Activated CD4-positive, alpha-beta T cell treated with anti-CD3 and anti-CD28 coated beads, Interleukin-2, Interleukin-4, amounts not matched to agents 100 ng/mL and 50 ng/mL, durations not matched to agents 16 hours and 8 hours (primary cell): ENCODE data around the gene ARHGEF11.

ENCODE experiments used
- DNase-seq: peaks from one replicate; pipeline ENCODE4 v3.0.0-alpha.2; 2020; ENCODE audit warnings: low spot score

ARHGEF11 gene

DNA sequence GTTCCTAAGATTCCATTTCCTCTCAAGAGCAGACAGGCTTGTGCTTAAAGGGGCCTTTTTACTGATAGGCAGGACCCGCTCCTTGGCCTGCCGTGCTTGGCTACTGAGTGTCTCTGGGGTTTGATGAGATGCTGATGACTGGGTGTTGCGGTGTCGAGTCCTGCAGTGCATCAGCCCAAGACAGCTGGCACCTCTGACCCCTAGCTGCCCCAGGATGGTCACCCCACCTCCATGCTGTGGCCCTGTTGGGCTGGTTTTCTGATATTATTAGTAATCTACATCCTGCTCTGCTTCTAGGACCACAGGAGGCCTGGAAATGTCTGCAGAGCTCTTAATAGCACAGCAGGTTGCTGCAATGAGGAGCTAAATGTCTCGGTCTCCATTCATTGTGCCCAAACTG lies 96.4 kb downstream of the ARHGEF11 start:
- DNase-seq = no peak

DNA sequence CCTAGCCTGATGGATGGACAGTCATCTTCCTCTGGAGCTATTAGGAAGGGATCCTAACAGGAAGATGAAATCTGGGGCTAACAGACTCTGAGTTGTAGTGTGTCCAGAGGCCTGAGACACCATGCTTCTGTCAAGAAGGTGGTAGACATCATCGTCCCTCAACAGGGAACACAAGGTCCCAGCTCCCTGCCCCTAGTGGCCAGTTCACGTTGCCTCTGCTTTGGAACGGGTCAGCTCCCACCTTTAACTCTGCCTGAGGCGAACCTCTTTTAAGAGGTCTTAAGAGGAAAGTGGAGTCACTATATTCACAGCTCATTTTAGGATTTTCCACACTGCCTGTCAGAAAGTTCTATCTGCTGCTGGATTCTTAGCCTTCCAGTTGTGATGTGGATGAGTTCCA lies 96.8 kb downstream of the ARHGEF11 start:
- no peak for DNase-seq

DNA sequence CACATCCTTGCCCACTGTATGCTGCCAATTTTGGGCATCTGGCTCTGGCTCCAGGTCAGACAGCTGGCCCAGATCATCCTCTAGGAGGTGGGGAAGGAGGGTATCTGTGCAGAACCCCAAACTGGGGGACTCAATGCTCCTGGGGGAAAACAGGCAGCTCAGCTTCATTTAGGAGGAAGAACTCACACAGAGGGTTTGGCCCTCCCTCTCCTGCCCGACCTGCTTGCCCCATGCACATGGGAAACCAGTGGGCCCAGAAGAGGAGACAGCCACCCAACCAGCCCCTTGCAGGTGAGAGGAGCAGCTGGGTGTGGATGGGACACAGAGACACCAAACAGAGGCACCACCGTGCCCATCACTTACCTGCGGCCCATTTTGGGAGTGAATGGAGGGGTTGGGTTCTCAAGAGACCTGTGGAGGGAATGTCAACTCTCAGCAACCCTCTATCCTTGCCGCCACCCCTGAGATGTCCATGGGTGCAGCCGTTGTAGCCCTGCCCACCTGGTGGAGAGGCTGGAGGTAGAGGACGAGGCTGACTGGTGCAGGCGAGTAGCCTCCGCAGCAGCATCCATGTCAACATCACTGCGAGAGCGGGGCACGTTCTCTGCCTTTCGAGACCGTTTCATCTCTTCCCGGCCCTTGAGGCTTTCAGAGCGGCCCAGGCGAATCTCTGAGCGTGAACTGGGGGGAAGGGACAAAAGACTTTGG lies 97.6 kb downstream of the ARHGEF11 start:
- no peak for DNase-seq

DNA sequence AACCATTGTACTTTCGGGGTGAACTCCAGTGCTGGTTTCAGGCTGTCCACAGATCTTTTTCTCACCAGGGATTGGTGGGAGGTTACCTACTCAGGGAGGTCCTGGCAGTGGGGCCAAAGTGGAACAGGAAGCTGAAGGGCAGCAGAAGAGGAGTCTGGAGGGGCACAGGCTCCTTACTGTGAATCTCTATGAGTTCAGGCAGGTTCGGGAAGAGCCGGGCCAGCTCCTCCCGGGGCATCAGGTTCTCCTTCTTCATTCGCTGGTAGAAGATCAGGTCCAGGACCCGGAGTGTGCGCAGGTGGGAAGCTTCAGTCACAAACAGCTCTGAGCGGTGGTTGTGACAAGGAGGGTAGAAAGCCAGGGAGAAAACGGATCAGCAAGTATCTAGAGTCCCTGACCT lies 98.4 kb downstream of the ARHGEF11 start:
- DNase-seq = no peak

DNA sequence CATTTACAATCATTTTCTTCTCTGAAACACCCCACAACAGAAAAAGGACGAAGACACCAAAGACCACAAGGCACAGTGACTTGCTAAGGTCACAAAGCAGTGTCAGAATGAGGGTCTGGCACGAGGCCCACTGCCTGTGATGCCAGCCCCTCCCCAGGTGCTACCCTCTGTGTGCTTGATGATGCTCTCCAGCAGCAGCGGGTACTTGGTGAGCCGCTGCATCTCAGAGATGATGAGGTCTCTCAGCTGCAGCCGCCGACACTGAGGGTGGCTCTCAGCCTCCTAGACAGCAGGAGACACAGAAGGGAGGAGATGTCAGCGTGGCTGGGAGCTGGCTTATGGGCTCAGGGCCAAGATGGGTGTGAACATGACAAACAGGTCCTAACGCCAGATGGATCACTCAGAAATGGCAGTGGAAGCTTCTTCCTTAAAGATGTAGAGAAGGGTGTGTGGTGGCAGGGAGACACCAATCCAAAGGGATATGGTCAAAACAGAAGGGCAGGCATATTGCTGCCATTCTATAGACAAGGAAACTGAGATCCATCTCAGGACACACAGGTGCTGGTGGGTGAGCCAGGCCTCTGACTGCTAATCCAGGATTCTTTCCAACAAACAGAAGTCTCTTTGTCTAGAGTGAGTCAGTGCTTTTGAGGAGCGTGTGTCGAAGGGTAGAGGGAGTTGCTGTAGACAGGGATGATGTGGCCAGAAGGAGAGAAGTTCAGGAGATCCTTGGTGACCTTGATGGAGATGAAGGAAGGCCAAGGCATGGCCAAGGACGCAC lies 99.5 kb downstream of the ARHGEF11 start:
- DNase-seq = no peak

DNA sequence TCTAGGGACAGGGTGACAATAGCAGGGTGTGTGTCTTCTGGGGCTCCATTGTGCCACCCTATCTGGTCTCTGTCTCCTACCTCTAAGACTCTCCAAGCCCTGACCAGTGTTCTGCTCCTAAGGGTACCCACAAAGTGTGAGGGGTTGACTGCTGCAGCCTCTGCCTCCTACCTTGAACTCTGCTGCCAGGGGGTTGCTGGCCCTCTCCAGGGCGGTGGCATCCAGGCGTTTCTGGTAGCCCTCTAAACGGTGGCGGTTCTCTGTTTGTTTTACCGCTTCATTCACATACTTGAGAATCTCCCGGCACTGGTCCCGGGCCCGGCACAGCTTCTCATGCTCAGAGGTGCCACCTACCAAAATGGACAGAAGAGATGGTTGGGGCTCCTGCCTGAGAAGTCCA lies 100.7 kb downstream of the ARHGEF11 start:
- no peak for DNase-seq

- no peak for DNase-seq
These were observed 101.3 kb downstream of the ARHGEF11 start for GRCh38 chr1:156944268-156944667.

DNA sequence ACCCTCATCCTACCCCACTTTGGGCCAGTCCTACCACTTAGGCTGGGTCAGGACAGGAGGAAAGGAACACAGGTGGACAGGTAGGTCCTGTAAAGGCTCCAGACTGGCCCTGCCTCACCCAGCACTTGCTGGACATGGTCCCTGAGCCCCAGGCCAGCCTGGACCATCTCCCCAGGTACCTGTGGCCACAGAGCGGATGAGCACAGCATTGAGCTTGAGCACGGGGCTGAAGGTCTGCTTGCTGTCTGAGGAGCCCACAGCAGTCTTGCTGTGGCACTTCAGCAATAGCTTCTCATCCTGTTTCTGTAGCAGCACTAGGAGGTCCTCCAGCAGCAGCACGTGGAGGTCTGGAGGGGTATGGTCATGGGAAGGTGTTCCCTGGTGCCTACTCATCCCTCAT lies 101.8 kb downstream of the ARHGEF11 start:
- DNase-seq = no peak

- no peak for DNase-seq
These were observed 103.0 kb downstream of the ARHGEF11 start for GRCh38 chr1:156942576-156942975.

GRCh38 chr1:156942176-156942575 lies 103.4 kb downstream of the ARHGEF11 start:
- no peak for DNase-seq

GRCh38 chr1:156941675-156942074 lies 103.9 kb downstream of the ARHGEF11 start:
- DNase-seq = no peak

DNA sequence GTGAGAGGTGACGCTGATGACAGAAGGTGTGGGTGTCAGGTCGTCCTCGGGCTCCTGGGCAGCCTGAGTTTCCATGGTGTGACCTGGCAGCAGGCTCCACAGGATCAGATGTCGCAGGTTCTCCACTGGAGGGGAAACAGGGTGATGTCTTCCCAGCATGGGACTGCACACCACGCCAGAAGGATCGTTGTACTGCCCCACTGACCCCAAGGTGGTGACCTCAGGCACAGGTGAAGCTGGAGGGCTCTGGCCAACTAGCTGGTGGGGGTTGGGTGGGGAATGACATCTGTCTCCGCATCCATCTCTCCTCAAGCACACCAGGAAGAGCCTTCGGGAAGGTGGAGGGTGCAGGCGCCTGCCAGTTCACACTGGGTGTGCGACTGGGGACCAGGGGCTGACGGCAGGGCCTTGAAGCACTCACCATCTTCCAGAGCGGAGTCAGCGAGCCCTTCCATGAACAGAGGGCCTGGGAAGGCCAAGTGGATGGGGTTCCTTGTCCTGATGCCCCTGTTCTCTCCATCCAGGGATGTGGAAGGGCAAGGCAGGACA lies 105.7 kb downstream of the ARHGEF11 start:
- no peak for DNase-seq

- DNase-seq = no peak
These were observed 106.7 kb downstream of the ARHGEF11 start for GRCh38 chr1:156938813-156939212.

DNA sequence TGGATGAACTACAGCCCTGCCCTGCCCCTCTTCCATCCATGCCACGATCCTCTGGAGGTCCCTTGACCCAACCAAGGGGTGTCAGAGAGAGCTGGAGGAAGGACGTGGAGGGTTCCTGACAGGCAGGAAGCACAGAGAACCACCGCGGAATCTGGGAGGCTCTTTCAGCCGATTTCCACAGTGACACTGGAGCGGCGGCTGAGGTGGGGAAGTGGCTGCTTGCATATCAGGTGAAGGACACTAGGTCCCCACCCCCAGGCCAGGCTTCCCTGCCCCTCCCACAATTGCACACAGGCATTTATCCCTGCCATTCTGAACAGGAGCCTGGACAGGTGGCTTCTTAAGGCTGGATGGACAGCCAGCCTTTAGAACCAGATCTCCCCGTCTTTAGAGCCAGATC lies 107.7 kb downstream of the ARHGEF11 start:
- no peak for DNase-seq

GRCh38 chr1:156936721-156937220 lies 108.8 kb downstream of the ARHGEF11 start:
- DNase-seq = no peak

DNA sequence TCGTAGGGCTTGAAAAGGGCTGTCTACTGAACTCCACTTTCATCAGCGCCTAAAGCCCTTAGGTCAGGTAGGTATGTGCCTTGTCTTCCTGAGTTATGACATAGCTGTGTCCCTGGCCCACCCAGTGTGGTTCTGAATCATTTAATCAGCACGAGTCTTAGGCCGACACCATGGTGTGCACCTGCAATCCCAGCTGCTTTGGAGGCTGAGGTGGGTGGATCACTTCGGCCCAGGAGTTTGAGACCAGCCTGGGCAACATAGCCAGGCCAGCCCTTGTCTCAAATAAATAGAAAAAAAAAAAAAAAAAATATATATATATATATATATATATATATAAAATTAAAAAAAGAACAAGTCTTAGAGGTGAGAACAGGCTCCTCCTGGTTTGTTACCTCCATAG lies 109.4 kb downstream of the ARHGEF11 start:
- no peak for DNase-seq

DNA sequence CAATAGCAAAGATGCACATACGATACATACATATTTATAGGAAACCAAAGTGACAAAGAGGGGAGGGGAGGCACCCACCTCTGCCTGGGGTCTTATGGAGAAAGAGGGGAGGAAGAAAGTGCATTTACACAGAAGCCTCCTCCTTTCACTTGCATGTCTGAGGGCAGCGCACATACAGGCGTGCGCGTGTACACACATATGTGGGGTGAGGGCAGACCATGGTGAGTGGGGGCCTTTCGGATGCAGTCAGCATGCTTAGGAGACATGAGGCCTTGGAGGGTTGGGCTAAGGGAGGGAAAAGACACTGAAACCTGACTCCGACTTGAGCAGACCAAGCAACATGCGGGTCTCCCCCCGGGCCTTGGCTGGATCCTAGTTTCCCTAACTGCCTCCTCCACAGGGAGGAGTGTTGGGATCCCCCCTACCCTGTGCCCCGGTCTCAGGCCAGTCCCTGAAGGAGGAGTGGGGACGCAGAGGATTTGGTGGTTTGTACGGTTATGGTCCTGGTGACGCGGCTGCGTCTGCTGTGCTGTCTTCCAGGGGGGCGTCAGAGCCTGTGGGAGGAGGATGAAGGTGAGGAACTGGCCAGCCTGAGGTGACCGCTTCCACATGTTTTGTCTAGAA lies 109.9 kb downstream of the ARHGEF11 start:
- no peak for DNase-seq

GRCh38 chr1:156933136-156933535 lies 112.4 kb downstream of the ARHGEF11 start:
- DNase-seq = no peak

DNA sequence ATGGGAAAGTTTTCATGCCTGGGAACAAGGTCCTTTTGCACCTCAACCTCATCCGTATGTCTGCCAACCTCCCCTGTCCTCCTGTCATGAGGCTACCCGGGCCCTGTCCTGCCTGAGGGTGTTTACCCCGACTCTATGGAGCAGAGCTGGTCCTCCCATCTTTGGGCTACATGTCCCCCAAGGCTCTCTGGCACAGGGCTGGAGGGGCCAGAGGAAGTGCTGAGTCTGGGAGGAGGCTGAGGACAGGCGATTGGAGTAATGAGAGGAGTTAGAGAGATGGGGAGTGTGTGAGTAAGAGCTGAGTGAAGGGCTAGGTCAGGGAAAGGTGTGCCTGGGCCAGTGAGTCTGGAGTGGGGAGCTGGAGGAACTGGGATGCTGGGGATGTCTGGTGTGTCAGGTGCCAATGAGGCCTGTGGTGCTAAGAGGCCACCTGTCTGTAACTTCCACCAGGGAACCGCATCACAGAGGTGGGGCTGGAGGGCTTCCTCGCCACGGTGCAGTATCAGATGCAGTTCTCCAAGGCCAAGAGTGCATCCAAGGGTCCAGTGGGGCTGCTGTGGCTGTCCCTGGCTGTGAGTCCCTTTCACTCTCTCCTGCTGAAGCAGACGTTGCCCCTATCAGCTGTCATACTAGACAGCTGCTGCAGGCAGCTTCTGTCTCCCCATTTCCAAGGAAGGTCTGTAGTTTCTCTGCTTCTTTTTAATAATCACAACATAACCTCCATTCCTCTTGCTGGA lies 113.4 kb downstream of the ARHGEF11 start:
- DNase-seq = no peak

GRCh38 chr1:156931211-156931952 lies 114.2 kb downstream of the ARHGEF11 start:
- no peak for DNase-seq

GRCh38 chr1:156930483-156930882 lies 115.1 kb downstream of the ARHGEF11 start:
- DNase-seq = no peak
